ENCODE data around the gene EEF2. TPM values are rescaled to one million over a fixed set of nuclear protein-coding genes. Genes with fewer than 3 reads are reported as not detected.

EEF2 gene
- total and polyA plus RNA-seq, 2 donors (not counting 3 experiments of a cell fraction or from before 2014, with no cell fraction given), result 1,496 to 2,318 TPM

DNA sequence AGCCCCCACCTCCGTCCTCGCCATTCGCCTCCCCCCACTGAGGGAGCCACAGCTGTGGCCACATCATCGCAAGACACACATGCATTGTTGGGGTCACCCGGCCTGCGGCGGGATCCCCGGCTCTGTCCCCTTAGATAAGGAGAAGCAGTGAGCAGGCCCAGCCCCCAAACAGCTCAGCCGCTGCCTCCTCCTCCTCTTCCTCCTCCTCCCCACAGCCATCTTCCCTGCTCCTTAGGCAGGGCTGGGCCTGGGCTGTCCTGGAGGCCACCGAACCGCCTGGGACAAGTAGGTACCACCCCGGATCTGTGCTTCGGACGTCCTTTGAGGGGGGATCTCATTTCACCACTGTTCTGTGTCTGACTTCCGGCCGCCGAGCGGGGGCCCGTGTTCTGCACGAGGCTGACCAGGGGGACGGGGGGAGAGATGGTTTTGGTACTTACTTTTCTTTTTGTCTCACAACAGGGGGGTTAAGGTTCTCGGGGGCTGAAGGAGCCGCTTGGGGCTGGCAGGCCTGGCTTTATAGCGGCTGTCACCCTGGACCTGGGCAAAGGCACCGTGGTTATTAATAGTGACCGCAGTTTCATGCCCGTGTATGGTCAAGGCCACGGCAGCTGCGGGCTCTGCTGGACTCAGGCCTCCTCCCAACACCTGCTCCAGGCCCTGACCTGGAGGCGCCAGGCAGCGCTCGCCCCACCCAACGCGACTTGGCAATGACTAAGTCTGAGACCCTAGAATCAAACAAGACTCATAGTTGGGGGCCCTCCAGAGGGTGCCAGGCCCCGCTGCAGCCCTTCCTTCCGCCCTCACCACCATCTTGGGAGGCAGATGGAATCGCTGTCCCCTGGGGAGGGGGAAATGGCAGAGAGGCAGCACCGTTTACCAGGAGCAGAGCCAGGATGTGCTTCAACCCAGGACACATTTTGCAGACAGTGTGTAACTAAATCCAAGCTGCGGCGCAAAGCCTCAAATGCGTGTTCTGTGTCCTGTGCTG lies 34.1 kb downstream of the EEF2 start:
- Histone ChIP-seq H3K4me3 (replicated peaks in 1 of 3; ENCODE audit: insufficient read depth in 1 of 3, low read depth in 1 of 3, low read length in 3 of 3) (no peak overlapping the region), H3K27me3 (ENCODE audit: control insufficient read depth in 2 of 2, insufficient read depth in 2 of 2, low read length in 2 of 2) (no peaks in the 10 kb centered on the region), H3K36me3 (ENCODE audit: control insufficient read depth in 2 of 2, extremely low read depth in 1 of 2, insufficient read depth in 2 of 2, low read length in 2 of 2) (peaks cover 0 to 2% of the 10 kb centered on the region in 2 experiments), H3K9me1 (replicated peaks; ENCODE audit: control insufficient read depth, extremely low read depth, insufficient read depth, low read length) (no peaks in the 10 kb centered on the region), H4K20me1 (replicated peaks; ENCODE audit: control insufficient read depth, extremely low read depth, insufficient read depth, low read length) (no peaks in the 10 kb centered on the region), H3K79me2 (ENCODE audit: control insufficient read depth, insufficient read depth, low read length) (no peaks in the 10 kb centered on the region), H3K4me1 (ENCODE audit: control insufficient read depth, extremely low read depth, insufficient read depth, low read length) (no peaks in the 10 kb centered on the region), H3K9me3 (replicated peaks; ENCODE audit: control insufficient read depth, insufficient read depth, low read length) (no peaks in the 10 kb centered on the region), H2AFZ (ENCODE audit: low read depth, low read length) (no peak overlapping the region), H3K4me2 (ENCODE audit: insufficient read depth, low read length) (no peak overlapping the region), H3K9ac (replicated peaks; ENCODE audit: extremely low read depth, insufficient read depth, low read length) (no peak overlapping the region), H3K27ac (ENCODE audit: insufficient read depth, low read depth, low read length) (no peak overlapping the region)
- CTCF ChIA-PET, result interaction anchor here (1.6 kb wide), 1 partner anchor 9 kb away, joined by 3 read pairs; no protein-coding TSS in a partner anchor
- POLR2A ChIA-PET, result no interaction called here
- intact Hi-C loops (cut with micrococcal nuclease), result no loop called here
- no TSS peak for BruUV-seq (replicated peaks)
- dilution Hi-C loops (cut with MboI; ENCODE audit: extremely low pct_ligation_motif_present, low sequenced_read_pairs), result no loop called here
- FAIRE-seq (no peak), DNase-seq (ENCODE audit: low read depth, low spot score) (no peak)
- TF ChIP-seq FOS (IDR thresholded peaks at IDR 0.05; ENCODE audit: borderline replicate concordance, insufficient read depth, low read length) (no peak), MYC (IDR thresholded peaks at IDR 0.05; ENCODE audit: low read depth, low read length) (no peak), POLR2AphosphoS5 (IDR thresholded peaks at IDR 0.05; ENCODE audit: insufficient read depth, low read depth, low read length) (no peak), GATA2 (IDR thresholded peaks at IDR 0.05; ENCODE audit: insufficient read depth, insufficient read length, low read depth, low read length) (no peak), JUN (IDR thresholded peaks at IDR 0.05; ENCODE audit: borderline replicate concordance, insufficient read depth, insufficient read length, low read depth) (no peak)
- TF ChIP-seq, protein P1, sequence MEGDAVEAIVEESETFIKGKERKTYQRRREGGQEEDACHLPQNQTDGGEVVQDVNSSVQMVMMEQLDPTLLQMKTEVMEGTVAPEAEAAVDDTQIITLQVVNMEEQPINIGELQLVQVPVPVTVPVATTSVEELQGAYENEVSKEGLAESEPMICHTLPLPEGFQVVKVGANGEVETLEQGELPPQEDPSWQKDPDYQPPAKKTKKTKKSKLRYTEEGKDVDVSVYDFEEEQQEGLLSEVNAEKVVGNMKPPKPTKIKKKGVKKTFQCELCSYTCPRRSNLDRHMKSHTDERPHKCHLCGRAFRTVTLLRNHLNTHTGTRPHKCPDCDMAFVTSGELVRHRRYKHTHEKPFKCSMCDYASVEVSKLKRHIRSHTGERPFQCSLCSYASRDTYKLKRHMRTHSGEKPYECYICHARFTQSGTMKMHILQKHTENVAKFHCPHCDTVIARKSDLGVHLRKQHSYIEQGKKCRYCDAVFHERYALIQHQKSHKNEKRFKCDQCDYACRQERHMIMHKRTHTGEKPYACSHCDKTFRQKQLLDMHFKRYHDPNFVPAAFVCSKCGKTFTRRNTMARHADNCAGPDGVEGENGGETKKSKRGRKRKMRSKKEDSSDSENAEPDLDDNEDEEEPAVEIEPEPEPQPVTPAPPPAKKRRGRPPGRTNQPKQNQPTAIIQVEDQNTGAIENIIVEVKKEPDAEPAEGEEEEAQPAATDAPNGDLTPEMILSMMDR (IDR thresholded peaks at IDR 0.05; ENCODE audit: extremely low read depth in 1 of 2, insufficient read depth in 1 of 2, low read depth in 1 of 2, low read length in 2 of 2), result no peak
- TF ChIP-seq, protein P2, sequence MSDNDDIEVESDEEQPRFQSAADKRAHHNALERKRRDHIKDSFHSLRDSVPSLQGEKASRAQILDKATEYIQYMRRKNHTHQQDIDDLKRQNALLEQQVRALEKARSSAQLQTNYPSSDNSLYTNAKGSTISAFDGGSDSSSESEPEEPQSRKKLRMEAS (IDR thresholded peaks at IDR 0.05; ENCODE audit: insufficient read depth, insufficient read length), result no peak
